Measurements from ENCODE around the gene RSPH6A. TPM values are rescaled to one million over a fixed set of nuclear protein-coding genes. Genes with fewer than 3 reads are reported as not detected.

Gene RSPH6A
- 1 to 10 TPM in 1 of 6 donors, under 1 TPM in 3, not detected in 2; 0.15 to 5.2 (median 0.32) TPM for total RNA-seq

GRCh38 chr19:45814851-45815480 lies at the start of gene RSPH6A:
Gene RSPH6A (minus strand): TSS chr19:45815308. CDS start chr19:45815176, 132 bp downstream.
- no peak within 1 kb of the TSS for H3K27ac ChIP-seq
- ATAC-seq (ENCODE audit: low FRiP score in 2 of 2) (no peak), DNase-seq (peak in 1 of 2 donors; percentile 77)
- H3K27me3 ChIP-seq = no peaks in the 10 kb centered on the region
- H3K4me3 ChIP-seq = peak within 1 kb of the TSS; percentile 19 to 53 (median 35)
- TF ChIP-seq POLR2A (IDR thresholded peaks at IDR 0.05) (no peak), EP300 (IDR thresholded peaks at IDR 0.05) (no peak)
- WGBS, 2 donors = 41 to 46% methylated on average over 21 to 33 of the region's 40 CpGs
- H3K36me3 ChIP-seq = peaks cover 0 to 16% (median 9%) of the 10 kb centered on the region in 4 donors
- peaks cover 0 to 16% (median 4%) of the 10 kb centered on the region in 4 donors for H3K4me1 ChIP-seq
- H3K9me3 ChIP-seq = no peaks in the 10 kb centered on the region

GRCh38 chr19:45864629-45865082 lies 49.5 kb upstream of the RSPH6A start:
- TF ChIP-seq POLR2AphosphoS5 (IDR thresholded peaks at IDR 0.05) (no peak), CTCF (IDR thresholded peaks at IDR 0.05) (no peak), POLR2A (IDR thresholded peaks at IDR 0.05) (no peak), EP300 (IDR thresholded peaks at IDR 0.05) (no peak)
- H3K36me3 ChIP-seq = peaks cover 0 to under 1% (median under 1%) of the 10 kb centered on the region in 4 donors
- H3K27me3 ChIP-seq = peaks cover 0 to 11% (median 5%) of the 10 kb centered on the region in 4 donors
- ATAC-seq (ENCODE audit: low FRiP score in 2 of 2) = no peak
- H3K9me3 ChIP-seq = no peaks in the 10 kb centered on the region
- DNase-seq = no peak
- H3K4me1 ChIP-seq = peaks cover 17 to 33% (median 27%) of the 10 kb centered on the region in 4 donors
- no peak overlapping the region for H3K27ac ChIP-seq
- 40 to 49% methylated on average over 12 of the region's 12 CpGs for WGBS, 2 donors
- peak overlapping the region in 3 of 4 donors; percentile 78 to 89 (median 86) for H3K4me3 ChIP-seq

- peak; percentile 68 to 79 for ATAC-seq (ENCODE audit: low FRiP score in 2 of 2)
- TF ChIP-seq POLR2AphosphoS5 (IDR thresholded peaks at IDR 0.05) = no peak
- peak; percentile 63 to 86 (median 71) for TF ChIP-seq CTCF (IDR thresholded peaks at IDR 0.05)
- Histone ChIP-seq H3K4me1 (peaks cover 17 to 33% (median 27%) of the 10 kb centered on the region in 4 donors), H3K4me3 (peak within 1 kb of the TSS in 3 of 4 donors; percentile 78 to 89 (median 86)), H3K9me3 (no peaks in the 10 kb centered on the region), H3K27me3 (peaks cover 0 to 11% (median 5%) of the 10 kb centered on the region in 4 donors), H3K27ac (peak within 1 kb of the TSS in 1 of 4 donors; percentile 94), H3K36me3 (peaks cover 0 to 7% (median 3%) of the 10 kb centered on the region in 4 donors)
- WGBS, 2 donors = 6 to 14% methylated on average over 18 to 30 of the region's 71 CpGs
- DNase-seq = peak; percentile 58 to 93
Observed at GRCh38 chr19:45863840-45864628, 48.9 kb upstream of the RSPH6A start, which contains the start of gene FOXA3. Gene FOXA3 (plus strand): TSS chr19:45864326. CDS start chr19:45864457, 131 bp downstream.

GRCh38 chr19:45863335-45863839 lies 48.3 kb upstream of the RSPH6A start:
- 3 to 4% methylated on average over 22 of the region's 22 CpGs for WGBS, 2 donors
- no peaks in the 10 kb centered on the region for H3K9me3 ChIP-seq
- DNase-seq (no peak), ATAC-seq (ENCODE audit: low FRiP score in 2 of 2) (no peak)
- H3K36me3 ChIP-seq = peaks cover 0 to 13% (median 6%) of the 10 kb centered on the region in 4 donors
- peak overlapping the region in 3 of 4 donors; percentile 78 to 89 (median 86) for H3K4me3 ChIP-seq
- H3K27me3 ChIP-seq = peaks cover 0 to 11% (median 5%) of the 10 kb centered on the region in 4 donors
- H3K4me1 ChIP-seq = peaks cover 17 to 33% (median 27%) of the 10 kb centered on the region in 4 donors
- peak overlapping the region in 1 of 4 donors; percentile 94 for H3K27ac ChIP-seq
- no peak for TF ChIP-seq EP300 (IDR thresholded peaks at IDR 0.05)
- TF ChIP-seq CTCF (IDR thresholded peaks at IDR 0.05) = no peak
- TF ChIP-seq POLR2A (IDR thresholded peaks at IDR 0.05) = no peak
- TF ChIP-seq POLR2AphosphoS5 (IDR thresholded peaks at IDR 0.05) = no peak

Measured in upper lobe of left lung (tissue), 6 donors.